Activated T-cell treated with anti-CD3 and anti-CD28 coated beads, Interleukin-2, amount 50 U/mL, for 72 hours (primary cell): Measurements from ENCODE around the gene HACD2. TPM values are rescaled to one million over a fixed set of nuclear protein-coding genes. Genes with fewer than 3 reads are reported as not detected.

ENCODE experiments used
- total RNA-seq, 2 donors: library from RNA; stranded (reverse); gene quantifications; one replicate each; pipeline ENCODE4 v1.2.3, GENCODE V29; 2022

HACD2 gene
- total RNA-seq, 2 donors from 2014 or later = 27.1 to 30.0 TPM

Other genes with a start within 250 kb of the HACD2 start
- gene ADCY5, start 136.0 kb downstream of the HACD2 start, total RNA-seq = not detected